ENCODE results near the gene MYH6. TPM values are rescaled to one million over a fixed set of nuclear protein-coding genes. Genes with fewer than 3 reads are reported as not detected.
A peak's percentile ranks its signal among the peaks of the same experiment; 100 is the strongest.

MYH6 gene
- total and polyA plus RNA-seq, 2 donors (not counting 1 experiment from before 2014, with no cell fraction given) = not detected

DNA sequence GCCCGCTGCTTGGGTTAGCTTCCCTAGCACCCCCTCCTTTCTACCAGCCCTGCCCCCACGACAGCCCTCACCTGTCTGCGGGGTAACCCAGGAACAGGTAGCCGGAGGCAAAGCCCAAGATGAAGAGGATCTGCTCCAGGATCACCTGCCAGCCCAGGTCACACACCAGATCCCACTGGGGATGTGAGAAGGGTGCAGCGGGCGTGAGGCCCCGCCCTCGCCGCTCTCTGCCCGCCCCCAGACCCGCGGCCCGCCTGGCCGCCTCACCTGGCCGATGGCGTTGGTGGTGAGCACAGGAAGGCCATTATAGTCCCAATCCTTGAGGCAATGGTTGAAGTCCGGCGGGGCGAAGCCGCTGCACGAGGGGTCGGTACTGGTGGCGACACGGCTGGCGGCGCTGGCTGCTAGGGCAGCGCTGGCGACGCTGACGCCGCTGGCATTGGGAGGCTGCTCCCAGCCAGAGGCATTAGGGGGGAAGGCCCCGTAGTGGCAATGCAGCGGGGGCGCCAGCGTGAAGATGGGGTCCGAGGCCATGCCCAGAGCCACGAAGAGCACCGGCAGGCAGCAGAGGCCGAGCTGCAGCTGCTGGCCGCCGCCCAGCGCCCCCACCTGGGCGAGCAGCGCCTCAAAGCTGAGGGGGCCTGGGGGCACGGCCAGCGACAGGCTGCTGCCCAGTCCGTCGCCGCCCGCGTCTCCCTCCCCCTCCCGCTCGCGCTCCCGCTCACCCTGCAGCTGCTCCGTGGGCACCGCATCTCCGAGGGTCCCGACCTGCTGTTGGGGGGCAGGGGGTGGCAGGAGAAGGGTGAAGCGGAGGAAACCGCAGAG, 56.2 kb downstream of the MYH6 start:
- POLR2A ChIA-PET = no interaction called here
- Histone ChIP-seq H3K27ac (ENCODE audit: low read length in 2 of 2) (no peak overlapping the region), H3K36me3 (replicated peaks in 1 of 2; ENCODE audit: control extremely low read depth in 1 of 2, control insufficient read depth in 1 of 2, extremely low read depth in 1 of 2, insufficient read depth in 2 of 2, low read length in 1 of 2) (no peaks in the 10 kb centered on the region), H3K9me3 (ENCODE audit: control extremely low read depth in 1 of 3, control insufficient read depth in 2 of 3, insufficient read depth in 1 of 3, low read length in 2 of 3) (peaks cover 0 to 4% (median 3%) of the 10 kb centered on the region in 3 donors), H4K20me1 (ENCODE audit: control insufficient read depth, insufficient read depth, low read length, poor library complexity, severe bottlenecking) (no peaks in the 10 kb centered on the region), H3K9ac (ENCODE audit: low read length) (peak overlapping the region; percentile 55), H3K4me1 (ENCODE audit: control insufficient read depth in 2 of 2, insufficient read depth in 2 of 2, low read length in 2 of 2) (peaks cover 11 to 15% of the 10 kb centered on the region in 2 donors), H3K79me2 (ENCODE audit: control insufficient read depth, insufficient read depth, low read length) (no peaks in the 10 kb centered on the region), H3K4me2 (replicated peaks; ENCODE audit: low read depth, low read length, poor library complexity, severe bottlenecking) (peak overlapping the region; percentile 90), H2AFZ (ENCODE audit: insufficient read depth, low read depth, low read length, poor library complexity, severe bottlenecking) (peak overlapping the region; percentile 78), H3K27me3 (replicated peaks in 1 of 4; ENCODE audit: control extremely low read depth in 1 of 4, control insufficient read depth in 3 of 4, insufficient read depth in 4 of 4, low read length in 3 of 4) (peaks cover 0 to 57% (median 28%) of the 10 kb centered on the region in 4 experiments), H3K4me3 (ENCODE audit: control extremely low read depth in 1 of 5, extremely low read depth in 1 of 5, insufficient read depth in 1 of 5, low read depth in 2 of 5, low read length in 4 of 5) (peak overlapping the region in 4 of 5 experiments; percentile 15 to 52 (median 44))
- Mint-ChIP-seq H3K27me3 (peaks cover 56% of the 10 kb centered on the region), H3K4me3 (peak overlapping the region; percentile 85), H3K9me3 (ENCODE audit: insufficient read depth) (no peaks in the 10 kb centered on the region), H3K4me1 (peaks cover 14% of the 10 kb centered on the region), H3K27ac (no peak overlapping the region)
- TF ChIP-seq, protein P1, sequence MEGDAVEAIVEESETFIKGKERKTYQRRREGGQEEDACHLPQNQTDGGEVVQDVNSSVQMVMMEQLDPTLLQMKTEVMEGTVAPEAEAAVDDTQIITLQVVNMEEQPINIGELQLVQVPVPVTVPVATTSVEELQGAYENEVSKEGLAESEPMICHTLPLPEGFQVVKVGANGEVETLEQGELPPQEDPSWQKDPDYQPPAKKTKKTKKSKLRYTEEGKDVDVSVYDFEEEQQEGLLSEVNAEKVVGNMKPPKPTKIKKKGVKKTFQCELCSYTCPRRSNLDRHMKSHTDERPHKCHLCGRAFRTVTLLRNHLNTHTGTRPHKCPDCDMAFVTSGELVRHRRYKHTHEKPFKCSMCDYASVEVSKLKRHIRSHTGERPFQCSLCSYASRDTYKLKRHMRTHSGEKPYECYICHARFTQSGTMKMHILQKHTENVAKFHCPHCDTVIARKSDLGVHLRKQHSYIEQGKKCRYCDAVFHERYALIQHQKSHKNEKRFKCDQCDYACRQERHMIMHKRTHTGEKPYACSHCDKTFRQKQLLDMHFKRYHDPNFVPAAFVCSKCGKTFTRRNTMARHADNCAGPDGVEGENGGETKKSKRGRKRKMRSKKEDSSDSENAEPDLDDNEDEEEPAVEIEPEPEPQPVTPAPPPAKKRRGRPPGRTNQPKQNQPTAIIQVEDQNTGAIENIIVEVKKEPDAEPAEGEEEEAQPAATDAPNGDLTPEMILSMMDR (IDR thresholded peaks at IDR 0.05) = no peak
- no peak for TF ChIP-seq EZH2 (IDR thresholded peaks at IDR 0.05; ENCODE audit: borderline replicate concordance, insufficient read depth, low read depth, low read length, poor library complexity, severe bottlenecking)
- CTCF ChIA-PET = no interaction called here
- ATAC-seq (ENCODE audit: low read depth) = no peak
- peak; percentile 18 for DNase-seq
- intact Hi-C loops (cut with micrococcal nuclease) = no loop called here
- WGBS (ENCODE audit: insufficient coverage) = 19% methylated on average over 53 of the region's 61 CpGs

DNA sequence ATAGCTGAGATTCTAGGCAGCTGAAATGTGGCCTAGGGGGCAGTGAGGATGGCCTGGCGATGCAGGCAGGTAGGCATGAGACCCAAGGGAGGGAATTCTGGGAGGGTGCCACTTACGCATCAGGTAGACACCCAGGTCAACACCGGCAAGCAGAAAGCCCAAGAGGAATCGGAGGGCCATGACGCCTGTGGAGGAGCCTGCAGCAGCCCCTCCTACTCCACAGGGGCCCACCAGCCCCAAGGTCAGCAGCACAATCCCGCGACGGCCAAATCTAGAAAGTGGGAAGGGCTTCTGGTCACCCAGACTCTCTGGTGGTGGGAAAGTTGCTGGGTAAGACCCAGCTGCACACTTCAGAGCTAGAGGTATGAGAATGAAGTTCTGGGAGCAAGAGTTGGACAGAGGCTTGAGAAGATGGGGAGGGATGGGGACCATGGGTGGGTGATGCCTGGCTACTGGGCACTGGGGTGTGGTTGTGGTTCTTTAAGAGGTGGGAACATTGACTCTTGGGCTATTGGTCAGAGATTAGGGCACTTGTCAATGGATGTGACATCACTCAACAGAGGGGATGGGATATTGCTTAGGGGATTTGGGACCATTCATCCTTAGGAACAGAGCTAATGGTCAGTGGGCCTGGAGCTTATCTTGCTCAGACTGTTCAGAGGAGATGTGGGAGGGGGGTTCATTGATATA, 58.8 kb downstream of the MYH6 start:
- Histone ChIP-seq H3K9ac (ENCODE audit: low read length) (no peak overlapping the region), H3K36me3 (replicated peaks in 1 of 2; ENCODE audit: control extremely low read depth in 1 of 2, control insufficient read depth in 1 of 2, extremely low read depth in 1 of 2, insufficient read depth in 2 of 2, low read length in 1 of 2) (no peaks in the 10 kb centered on the region), H3K4me2 (replicated peaks; ENCODE audit: low read depth, low read length, poor library complexity, severe bottlenecking) (no peak overlapping the region), H3K79me2 (ENCODE audit: control insufficient read depth, insufficient read depth, low read length) (no peaks in the 10 kb centered on the region), H3K27me3 (replicated peaks in 1 of 4; ENCODE audit: control extremely low read depth in 1 of 4, control insufficient read depth in 3 of 4, insufficient read depth in 4 of 4, low read length in 3 of 4) (peaks cover 0 to 44% (median 25%) of the 10 kb centered on the region in 4 experiments), H3K4me1 (ENCODE audit: control insufficient read depth in 2 of 2, insufficient read depth in 2 of 2, low read length in 2 of 2) (peaks cover 11 to 15% of the 10 kb centered on the region in 2 donors), H3K27ac (ENCODE audit: low read length in 2 of 2) (no peak overlapping the region), H4K20me1 (ENCODE audit: control insufficient read depth, insufficient read depth, low read length, poor library complexity, severe bottlenecking) (no peaks in the 10 kb centered on the region), H3K9me3 (ENCODE audit: control extremely low read depth in 1 of 3, control insufficient read depth in 2 of 3, insufficient read depth in 1 of 3, low read length in 2 of 3) (peaks cover 0 to 4% (median 3%) of the 10 kb centered on the region in 3 donors), H3K4me3 (ENCODE audit: control extremely low read depth in 1 of 5, extremely low read depth in 1 of 5, insufficient read depth in 1 of 5, low read depth in 2 of 5, low read length in 4 of 5) (no peak overlapping the region), H2AFZ (ENCODE audit: insufficient read depth, low read depth, low read length, poor library complexity, severe bottlenecking) (no peak overlapping the region)
- Mint-ChIP-seq H3K27me3 (peaks cover 44% of the 10 kb centered on the region), H3K27ac (no peak overlapping the region), H3K4me3 (no peak overlapping the region), H3K4me1 (peaks cover 14% of the 10 kb centered on the region), H3K9me3 (ENCODE audit: insufficient read depth) (no peaks in the 10 kb centered on the region)
- ChIA-PET CTCF (no interaction called here), POLR2A (no interaction called here)
- TF ChIP-seq, protein P1 (IDR thresholded peaks at IDR 0.05) = no peak
- no peak for TF ChIP-seq EZH2 (IDR thresholded peaks at IDR 0.05; ENCODE audit: borderline replicate concordance, insufficient read depth, low read depth, low read length, poor library complexity, severe bottlenecking)
- 98% methylated on average over 8 of the region's 8 CpGs for WGBS (ENCODE audit: insufficient coverage)
- no peak for DNase-seq
- intact Hi-C loops (cut with micrococcal nuclease) = no loop called here
- no peak for ATAC-seq (ENCODE audit: low read depth)
